Breast epithelium (tissue), 4 donors: ENCODE results near the gene DHH. TPM values are rescaled to one million over a fixed set of nuclear protein-coding genes. Genes with fewer than 3 reads are reported as not detected.

ENCODE experiments used
- DNase-seq, 2 donors: peaks; one replicate each; pipeline ENCODE4 v3.0.0-alpha.2; 2019; ENCODE audit warnings: low spot score in 2 of 2
- H3K27ac ChIP-seq, 2 donors: fragments of 200-600 bp; sonication (generic) in 1 of 2; one replicate each; pipeline ENCODE4 v1.5.1; 2016 to 2019; ENCODE audit warnings: mild to moderate bottlenecking in 1 of 2
- H3K27me3 ChIP-seq, 2 donors: fragments of 200-600 bp; sonication (generic) in 1 of 2; one replicate each; pipeline versions ENCODE4 v1.5.1 to v1.6.0; 2017 to 2019; ENCODE audit warnings: control low read depth in 1 of 2, mild to moderate bottlenecking in 1 of 2
- H3K36me3 ChIP-seq: fragments of 200-600 bp; one replicate; pipeline ENCODE4 v1.5.1; 2019
- H3K4me1 ChIP-seq, 2 donors: fragments of 200-600 bp; sonication (generic); one replicate each; pipeline ENCODE4 v1.5.1; 2016 to 2019; ENCODE audit warnings: control low read depth in 1 of 2
- H3K4me3 ChIP-seq, 3 donors: fragments of 200-600 bp; sonication (generic); 1 replicate in 2 of 3; 2 replicates in 1 of 3; pipeline ENCODE4 v1.5.1; 2016 to 2019; ENCODE audit warnings: mild to moderate bottlenecking in 3 of 3, moderate library complexity in 2 of 3
- H3K9me3 ChIP-seq, 2 donors: fragments of 200-600 bp; sonication (generic) in 1 of 2; one replicate each; pipeline ENCODE4 v1.5.1; 2016 to 2019; ENCODE audit warnings: control low read depth in 1 of 2
- CTCF ChIP-seq, 3 donors: fragments of 450-650 bp; IDR thresholded peaks; one replicate each; pipeline ENCODE4 v1.5.1; 2016 to 2017; ENCODE audit warnings: antibody characterized with exemption in 3 of 3, mild to moderate bottlenecking in 3 of 3, moderate library complexity in 3 of 3
- POLR2A ChIP-seq: fragments of 450-650 bp; IDR thresholded peaks from one replicate; pipeline ENCODE4 v1.6.1; 2016; ENCODE audit warnings: antibody characterized with exemption, mild to moderate bottlenecking, moderate library complexity
- POLR2AphosphoS5 ChIP-seq, 3 donors: sonication (generic); formaldehyde crosslinking; IDR thresholded peaks; one replicate each; pipeline ENCODE4 v1.6.1; 2017; ENCODE audit warnings: antibody characterized with exemption in 3 of 3
- intact Hi-C: fragments of 100-400 bp; cut with DNase I; formaldehyde crosslinking; loops from one replicate; pipeline ENCODE4 v1.15.1; 2023; ENCODE audit warnings: low total_unique reads
- total RNA-seq, 3 donors: library from RNA; depleted of rRNA; stranded (reverse); fragments of >200 nt; gene quantifications; one replicate each; pipeline ENCODE4 v1.1.0, GENCODE V29; 2016

The DHH gene
- total RNA-seq, 3 donors from 2014 or later: 0.29 to 1.6 (median 1.4) TPM

GRCh38 chr12:49050507-49051372, 43.9 kb downstream of the DHH start:
- Histone ChIP-seq H3K36me3 (peaks cover 28% of the 10 kb centered on the region), H3K27me3 (no peaks in the 10 kb centered on the region), H3K4me3 (no peak overlapping the region), H3K9me3 (no peaks in the 10 kb centered on the region), H3K27ac (no peak overlapping the region), H3K4me1 (peaks cover 0 to 7% of the 10 kb centered on the region in 2 donors)
- no peak for TF ChIP-seq CTCF (IDR thresholded peaks at IDR 0.05)
- TF ChIP-seq POLR2AphosphoS5 (IDR thresholded peaks at IDR 0.05): no peak
- no peak for TF ChIP-seq POLR2A
- intact Hi-C loops: no loop called here
- no peak for DNase-seq

- TF ChIP-seq POLR2AphosphoS5 (IDR thresholded peaks at IDR 0.05) (no peak), CTCF (IDR thresholded peaks at IDR 0.05) (no peak), POLR2A (no peak)
- Histone ChIP-seq H3K4me3 (no peak overlapping the region), H3K27ac (no peak overlapping the region), H3K9me3 (no peaks in the 10 kb centered on the region), H3K36me3 (peaks cover 35% of the 10 kb centered on the region), H3K27me3 (no peaks in the 10 kb centered on the region), H3K4me1 (no peaks in the 10 kb centered on the region)
- intact Hi-C loops: no loop called here
- DNase-seq: no peak
Observed at GRCh38 chr12:49049566-49050224, 44.9 kb downstream of the DHH start.

GRCh38 chr12:49048953-49049352, 45.6 kb downstream of the DHH start:
- no peak for DNase-seq
- Histone ChIP-seq H3K27ac (no peak overlapping the region), H3K27me3 (no peaks in the 10 kb centered on the region), H3K9me3 (no peaks in the 10 kb centered on the region), H3K4me1 (no peaks in the 10 kb centered on the region), H3K36me3 (peaks cover 39% of the 10 kb centered on the region), H3K4me3 (no peak overlapping the region)
- TF ChIP-seq POLR2AphosphoS5 (IDR thresholded peaks at IDR 0.05) (no peak), POLR2A (no peak), CTCF (IDR thresholded peaks at IDR 0.05) (no peak)
- intact Hi-C loops: no loop called here

- TF ChIP-seq POLR2AphosphoS5 (IDR thresholded peaks at IDR 0.05) (no peak), CTCF (IDR thresholded peaks at IDR 0.05) (no peak), POLR2A (no peak)
- Histone ChIP-seq H3K9me3 (no peaks in the 10 kb centered on the region), H3K4me1 (no peaks in the 10 kb centered on the region), H3K4me3 (no peak overlapping the region), H3K27me3 (no peaks in the 10 kb centered on the region), H3K36me3 (peaks cover 35% of the 10 kb centered on the region), H3K27ac (no peak overlapping the region)
- intact Hi-C loops: no loop called here
- no peak for DNase-seq
Observed at GRCh38 chr12:49046129-49046895, 48.3 kb downstream of the DHH start.
